HL-60 (cell line): ENCODE measurements around the gene TUT4.

Experiments used
- DNase-seq, 2 experiments: peaks; one replicate each; pipeline ENCODE4 v3.0.0-alpha.2; 2010 to 2020; ENCODE audit warnings: low read depth in 1 of 2, low spot score in 1 of 2
- H3K27ac ChIP-seq: fragments of 250-450 bp; sonication (Bioruptor Pico); replicated peaks from 2 replicates; pipeline ENCODE4 v1.5.1; 2020; ENCODE audit warnings: mild to moderate bottlenecking, moderate library complexity
- H3K27me3 ChIP-seq: fragments of 250-450 bp; sonication (Bioruptor Pico); 2 replicates; pipeline ENCODE4 v1.5.1; 2021; ENCODE audit warnings: mild to moderate bottlenecking, moderate library complexity; ENCODE audit not compliant: insufficient read depth, poor library complexity, severe bottlenecking
- H3K4me3 ChIP-seq: replicated peaks from 2 replicates; pipeline ENCODE4 v1.5.1; 2011; ENCODE audit warnings: mild to moderate bottlenecking, control low read depth, low read length; ENCODE audit not compliant: insufficient read depth
- GABPA ChIP-seq: IDR thresholded peaks from 2 replicates; pipeline ENCODE4 v1.6.1; 2012; ENCODE audit warnings: low read depth
- POLR2AphosphoS5 ChIP-seq: IDR thresholded peaks from 2 replicates; pipeline ENCODE4 v1.6.1; 2012; ENCODE audit warnings: low read depth
- SPI1 ChIP-seq: IDR thresholded peaks from 2 replicates; pipeline ENCODE4 v1.6.1; 2012; ENCODE audit warnings: low read depth, mild to moderate bottlenecking, borderline replicate concordance
- TF ChIP-seq, protein P1 (sequence below): IDR thresholded peaks from 2 replicates; pipeline ENCODE4 v1.6.1; 2012; ENCODE audit warnings: low read depth; ENCODE audit not compliant: insufficient replicate concordance
- TF ChIP-seq, protein P2 (sequence below): IDR thresholded peaks from one replicate; pipeline ENCODE4 v1.5.1; 2011; ENCODE audit warnings: low read length, control low read depth, inconsistent platforms; ENCODE audit not compliant: insufficient read depth

TUT4 gene

DNA sequence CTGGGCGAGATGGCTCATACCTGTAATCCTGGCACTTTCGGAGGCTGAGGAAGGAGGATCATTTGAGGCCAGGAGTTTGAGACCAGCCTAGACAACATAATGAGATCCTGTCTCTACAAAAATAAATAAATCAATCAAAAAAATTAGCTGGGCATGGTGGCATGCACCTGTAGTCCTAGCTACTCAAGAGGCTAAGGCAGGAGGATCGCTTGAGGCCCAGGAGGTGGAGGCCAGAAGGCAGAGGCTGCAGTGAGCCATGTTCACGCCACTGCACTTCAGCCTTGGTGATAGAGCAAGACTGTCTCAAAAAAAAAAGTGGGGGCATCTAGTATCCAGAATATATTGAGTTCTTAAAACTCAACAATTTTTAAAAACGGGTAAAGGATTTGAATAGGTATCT, 6.0 kb downstream of the TUT4 start:
- Histone ChIP-seq H3K27ac (no peak overlapping the region), H3K4me3 (no peak overlapping the region), H3K27me3 (no peaks in the 10 kb centered on the region)
- no peak for TF ChIP-seq SPI1
- TF ChIP-seq GABPA: no peak
- TF ChIP-seq, protein P1, sequence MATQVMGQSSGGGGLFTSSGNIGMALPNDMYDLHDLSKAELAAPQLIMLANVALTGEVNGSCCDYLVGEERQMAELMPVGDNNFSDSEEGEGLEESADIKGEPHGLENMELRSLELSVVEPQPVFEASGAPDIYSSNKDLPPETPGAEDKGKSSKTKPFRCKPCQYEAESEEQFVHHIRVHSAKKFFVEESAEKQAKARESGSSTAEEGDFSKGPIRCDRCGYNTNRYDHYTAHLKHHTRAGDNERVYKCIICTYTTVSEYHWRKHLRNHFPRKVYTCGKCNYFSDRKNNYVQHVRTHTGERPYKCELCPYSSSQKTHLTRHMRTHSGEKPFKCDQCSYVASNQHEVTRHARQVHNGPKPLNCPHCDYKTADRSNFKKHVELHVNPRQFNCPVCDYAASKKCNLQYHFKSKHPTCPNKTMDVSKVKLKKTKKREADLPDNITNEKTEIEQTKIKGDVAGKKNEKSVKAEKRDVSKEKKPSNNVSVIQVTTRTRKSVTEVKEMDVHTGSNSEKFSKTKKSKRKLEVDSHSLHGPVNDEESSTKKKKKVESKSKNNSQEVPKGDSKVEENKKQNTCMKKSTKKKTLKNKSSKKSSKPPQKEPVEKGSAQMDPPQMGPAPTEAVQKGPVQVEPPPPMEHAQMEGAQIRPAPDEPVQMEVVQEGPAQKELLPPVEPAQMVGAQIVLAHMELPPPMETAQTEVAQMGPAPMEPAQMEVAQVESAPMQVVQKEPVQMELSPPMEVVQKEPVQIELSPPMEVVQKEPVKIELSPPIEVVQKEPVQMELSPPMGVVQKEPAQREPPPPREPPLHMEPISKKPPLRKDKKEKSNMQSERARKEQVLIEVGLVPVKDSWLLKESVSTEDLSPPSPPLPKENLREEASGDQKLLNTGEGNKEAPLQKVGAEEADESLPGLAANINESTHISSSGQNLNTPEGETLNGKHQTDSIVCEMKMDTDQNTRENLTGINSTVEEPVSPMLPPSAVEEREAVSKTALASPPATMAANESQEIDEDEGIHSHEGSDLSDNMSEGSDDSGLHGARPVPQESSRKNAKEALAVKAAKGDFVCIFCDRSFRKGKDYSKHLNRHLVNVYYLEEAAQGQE: no peak
- TF ChIP-seq POLR2AphosphoS5: no peak
- TF ChIP-seq, protein P2, sequence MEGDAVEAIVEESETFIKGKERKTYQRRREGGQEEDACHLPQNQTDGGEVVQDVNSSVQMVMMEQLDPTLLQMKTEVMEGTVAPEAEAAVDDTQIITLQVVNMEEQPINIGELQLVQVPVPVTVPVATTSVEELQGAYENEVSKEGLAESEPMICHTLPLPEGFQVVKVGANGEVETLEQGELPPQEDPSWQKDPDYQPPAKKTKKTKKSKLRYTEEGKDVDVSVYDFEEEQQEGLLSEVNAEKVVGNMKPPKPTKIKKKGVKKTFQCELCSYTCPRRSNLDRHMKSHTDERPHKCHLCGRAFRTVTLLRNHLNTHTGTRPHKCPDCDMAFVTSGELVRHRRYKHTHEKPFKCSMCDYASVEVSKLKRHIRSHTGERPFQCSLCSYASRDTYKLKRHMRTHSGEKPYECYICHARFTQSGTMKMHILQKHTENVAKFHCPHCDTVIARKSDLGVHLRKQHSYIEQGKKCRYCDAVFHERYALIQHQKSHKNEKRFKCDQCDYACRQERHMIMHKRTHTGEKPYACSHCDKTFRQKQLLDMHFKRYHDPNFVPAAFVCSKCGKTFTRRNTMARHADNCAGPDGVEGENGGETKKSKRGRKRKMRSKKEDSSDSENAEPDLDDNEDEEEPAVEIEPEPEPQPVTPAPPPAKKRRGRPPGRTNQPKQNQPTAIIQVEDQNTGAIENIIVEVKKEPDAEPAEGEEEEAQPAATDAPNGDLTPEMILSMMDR: no peak
- DNase-seq: no peak

DNA sequence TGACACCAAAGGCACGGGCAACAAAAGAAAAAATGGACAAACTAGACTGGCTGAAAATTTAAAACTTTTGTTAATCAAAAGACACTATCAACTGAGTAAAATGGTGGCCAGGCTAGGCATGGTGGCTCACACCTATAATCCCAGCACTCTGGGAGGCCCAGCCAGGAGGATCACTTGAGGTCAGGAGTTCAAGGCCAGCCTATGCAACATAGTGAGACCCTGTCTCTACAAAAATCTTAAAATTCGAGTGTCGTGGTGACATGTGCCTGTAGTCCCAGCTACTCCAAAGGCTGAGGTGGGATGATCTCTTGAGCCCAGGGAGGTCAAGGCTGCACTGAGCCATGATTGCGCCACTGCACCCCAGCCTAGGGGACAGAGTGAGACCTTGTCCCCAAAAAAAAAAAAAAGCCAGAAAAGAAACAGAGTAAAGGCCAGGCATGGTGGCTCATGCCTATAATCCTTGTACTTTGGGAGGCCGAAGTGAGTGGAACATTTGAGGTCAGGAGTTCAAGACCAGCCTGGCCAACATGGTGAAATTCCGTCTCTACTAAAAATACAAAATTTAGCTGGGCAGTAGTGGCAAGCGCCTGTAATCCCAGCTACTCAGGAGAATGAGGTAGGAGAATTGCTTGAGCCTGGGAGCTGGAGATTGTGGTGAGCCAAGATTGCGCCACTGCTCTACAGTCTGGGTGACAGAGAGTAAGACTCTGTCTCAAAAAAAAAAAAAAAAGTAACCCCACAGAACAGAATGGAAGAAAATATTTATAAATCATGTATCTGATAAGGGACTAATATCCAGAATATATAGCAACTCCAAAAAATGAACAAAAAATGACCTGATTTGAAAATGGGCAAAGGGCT, 8.0 kb downstream of the TUT4 start:
- DNase-seq: peak; percentile 80 to 86

DNA sequence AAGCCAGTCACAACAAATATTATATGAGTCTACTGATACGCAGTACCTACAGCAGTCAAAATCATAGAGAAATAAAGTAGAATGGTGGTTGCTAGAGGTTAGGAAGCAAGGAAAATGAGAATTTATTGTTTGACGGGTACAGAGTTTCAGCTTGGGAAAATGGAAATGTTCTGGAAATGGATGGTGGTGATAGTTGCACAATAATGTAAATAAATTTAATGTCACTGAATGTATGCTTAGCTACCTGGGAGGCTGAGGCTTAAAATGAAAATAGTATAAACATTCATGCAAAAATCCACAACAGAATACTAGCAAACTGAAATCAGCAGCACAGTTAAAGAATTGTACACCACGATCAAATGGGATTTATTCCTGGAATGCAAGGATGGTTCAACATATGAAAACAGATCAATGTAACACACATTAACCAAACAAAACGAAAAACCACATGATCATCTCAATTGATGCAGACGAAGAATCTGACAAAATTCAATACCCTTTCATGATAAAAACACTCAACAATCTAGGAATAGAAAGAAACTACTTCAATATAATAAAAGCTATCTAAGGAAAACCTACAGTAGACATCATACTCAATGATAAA, 10.7 kb downstream of the TUT4 start:
- TF ChIP-seq, protein P1: no peak
- TF ChIP-seq GABPA (no peak), POLR2AphosphoS5 (no peak), SPI1 (no peak)
- TF ChIP-seq, protein P2: no peak

More for the DNA sequence above, 8.0 kb downstream of the TUT4 start:
- Histone ChIP-seq H3K27ac (no peak overlapping the region), H3K4me3 (no peak overlapping the region), H3K27me3 (no peaks in the 10 kb centered on the region)
- TF ChIP-seq, protein P2: no peak
- TF ChIP-seq, protein P1: no peak
- TF ChIP-seq GABPA (no peak), SPI1 (no peak), POLR2AphosphoS5 (no peak)

More for the DNA sequence above, 10.7 kb downstream of the TUT4 start:
- H3K27ac ChIP-seq: no peak overlapping the region
- no peaks in the 10 kb centered on the region for H3K27me3 ChIP-seq
- no peak overlapping the region for H3K4me3 ChIP-seq
- DNase-seq: no peak
